H1 (cell line): Measurements from ENCODE around the gene RTN4IP1. TPM values are rescaled to one million over a fixed set of nuclear protein-coding genes. Genes with fewer than 3 reads are reported as not detected.
A peak's percentile ranks its signal among the peaks of the same experiment; 100 is the strongest.

ENCODE experiments used
- CTCF ChIA-PET: fragments of 300-600 bp; sonication (Branson Sonifier 250); formaldehyde crosslinking; loops from one replicate; lab custom pipeline; 2021; ENCODE audit not compliant: partially characterized antibody; lab: Charles Lee
- POLR2A ChIA-PET: fragments of 300-600 bp; sonication (Branson Sonifier 250); formaldehyde crosslinking; loops from one replicate; lab custom pipeline; 2021; ENCODE audit warnings: inconsistent platforms; ENCODE audit not compliant: partially characterized antibody; lab: Charles Lee
- DNase-seq, 2 experiments: peaks; one replicate each; pipeline versions ENCODE4 v3.0.0 to v3.0.0-alpha.2; 2010 to 2022; ENCODE audit warnings: low spot score in 2 of 2, low read depth in 1 of 2, mixed read lengths in 1 of 2
- FAIRE-seq: peaks from 2 replicates; lab custom pipeline; 2011; peaks lifted over from hg19 to GRCh38; lab: Jason Lieb, UNC
- H2AFZ ChIP-seq: 2 replicates; pipeline ENCODE4 v1.8.1; 2012; ENCODE audit warnings: low read length, inconsistent platforms
- H2AK5ac ChIP-seq: 2 replicates; pipeline ENCODE4 v1.6.1; 2013; ENCODE audit warnings: low read depth, low read length
- H2BK120ac ChIP-seq: replicated peaks from 2 replicates; pipeline ENCODE3; 2013; ENCODE audit warnings: low read depth, low read length, inconsistent platforms
- H2BK12ac ChIP-seq: 2 replicates; pipeline ENCODE4 v1.6.1; 2013; ENCODE audit warnings: low read depth, low read length
- H2BK15ac ChIP-seq: 2 replicates; pipeline ENCODE4 v1.6.1; 2013; ENCODE audit warnings: low read length
- H2BK20ac ChIP-seq: 2 replicates; pipeline ENCODE4 v1.6.1; 2013; ENCODE audit warnings: low read length
- H2BK5ac ChIP-seq: 2 replicates; pipeline ENCODE4 v1.6.1; 2013; ENCODE audit warnings: low read depth, low read length
- H3K14ac ChIP-seq: 2 replicates; pipeline ENCODE4 v1.6.1; 2013; ENCODE audit warnings: inconsistent platforms; ENCODE audit not compliant: insufficient read length
- H3K18ac ChIP-seq: 2 replicates; pipeline ENCODE4 v1.6.1; 2013; ENCODE audit warnings: low read length; ENCODE audit errors: extremely low read depth
- H3K23ac ChIP-seq: 2 replicates; pipeline ENCODE4 v1.6.1; 2013; ENCODE audit warnings: inconsistent platforms; ENCODE audit not compliant: insufficient read length
- H3K23me2 ChIP-seq: 2 replicates; pipeline ENCODE4 v1.6.1; 2013; ENCODE audit warnings: low read depth, low read length
- H3K27ac ChIP-seq: 2 replicates; pipeline ENCODE4 v1.6.1; 2011; ENCODE audit warnings: low read depth, low read length, inconsistent platforms
- H3K27me3 ChIP-seq, 4 experiments: replicated peaks in 1 of 4; 1 replicate in 1 of 4; 2 replicates in 3 of 4; pipeline versions ENCODE4 v1.6.1 to v1.8.1; 2011 to 2013; ENCODE audit warnings: low read length in 3 of 4, mild to moderate bottlenecking in 3 of 4, inconsistent platforms in 2 of 4, mixed read lengths in 2 of 4, moderate library complexity in 1 of 4; ENCODE audit not compliant: control insufficient read depth in 3 of 4, insufficient read depth in 3 of 4; ENCODE audit errors: extremely low read depth in 1 of 4
- H3K36me3 ChIP-seq, 4 experiments: 2 replicates each; pipeline versions ENCODE4 v1.6.1 to v1.8.1; 2011 to 2013; ENCODE audit warnings: mild to moderate bottlenecking in 4 of 4, low read length in 3 of 4, moderate library complexity in 2 of 4, control low read depth in 1 of 4, inconsistent platforms in 1 of 4; ENCODE audit not compliant: insufficient read depth in 4 of 4, control insufficient read depth in 2 of 4
- H3K4ac ChIP-seq: replicated peaks from 2 replicates; pipeline ENCODE3; 2013; ENCODE audit warnings: low read length, low read depth, mixed read lengths, inconsistent platforms; ENCODE audit not compliant: insufficient read length
- H3K4me1 ChIP-seq, 4 experiments: replicated peaks in 1 of 4; 1 replicate in 1 of 4; 2 replicates in 3 of 4; pipeline versions ENCODE4 v1.6.1 to v1.8.1; 2011 to 2013; ENCODE audit warnings: low read length in 3 of 4, inconsistent platforms in 2 of 4, mixed read lengths in 1 of 4; ENCODE audit not compliant: insufficient read depth in 4 of 4, control insufficient read depth in 3 of 4
- H3K4me2 ChIP-seq, 2 experiments: 2 replicates each; pipeline versions ENCODE4 v1.6.1 to v1.8.1; 2011 to 2013; ENCODE audit warnings: low read depth in 2 of 2, low read length in 2 of 2, control low read depth in 1 of 2, inconsistent platforms in 1 of 2, mild to moderate bottlenecking in 1 of 2; ENCODE audit not compliant: insufficient read depth in 1 of 2
- H3K4me3 ChIP-seq, 4 experiments: fragments of 200-600, 300-600 bp in 1 of 4; sonication (generic), shearing (Covaris generic), sonication (Bioruptor Twin) in 1 of 4; 2 replicates each; pipeline versions ENCODE4 v1.5.1 to v1.8.1; 2011 to 2016; ENCODE audit warnings: low read length in 4 of 4, low read depth in 3 of 4, control low read depth in 2 of 4, inconsistent platforms in 2 of 4, mild to moderate bottlenecking in 2 of 4, mixed read lengths in 1 of 4, moderate library complexity in 1 of 4; ENCODE audit not compliant: insufficient read depth in 2 of 4; ENCODE audit errors: extremely low read depth in 1 of 4
- H3K56ac ChIP-seq: replicated peaks from 2 replicates; pipeline ENCODE3; 2013; ENCODE audit warnings: low read depth, mild to moderate bottlenecking, mixed read lengths, low read length, inconsistent platforms; ENCODE audit not compliant: insufficient read length
- H3K79me1 ChIP-seq: 2 replicates; pipeline ENCODE4 v1.6.1; 2013; ENCODE audit warnings: low read depth, low read length, control low read depth
- H3K79me2 ChIP-seq, 2 experiments: 2 replicates each; pipeline versions ENCODE4 v1.6.1 to v1.8.1; 2012 to 2013; ENCODE audit warnings: low read length in 2 of 2, mild to moderate bottlenecking in 2 of 2, inconsistent platforms in 1 of 2; ENCODE audit not compliant: insufficient read depth in 2 of 2, control insufficient read depth in 1 of 2
- H3K9ac ChIP-seq, 4 experiments: replicated peaks in 1 of 4; 1 replicate in 1 of 4; 2 replicates in 3 of 4; pipeline versions ENCODE4 v1.6.1 to v1.8.1; 2011 to 2013; ENCODE audit warnings: low read depth in 3 of 4, low read length in 3 of 4, control low read depth in 2 of 4, mild to moderate bottlenecking in 2 of 4, moderate library complexity in 2 of 4, inconsistent platforms in 1 of 4; ENCODE audit errors: extremely low read depth in 1 of 4
- H3K9me3 ChIP-seq, 2 experiments: 2 replicates each; pipeline versions ENCODE4 v1.6.1 to v1.8.1; 2012 to 2013; ENCODE audit warnings: mild to moderate bottlenecking in 2 of 2, moderate library complexity in 2 of 2, control low read depth in 1 of 2, inconsistent platforms in 1 of 2, low read depth in 1 of 2, low read length in 1 of 2, mixed read lengths in 1 of 2; ENCODE audit not compliant: insufficient read depth in 2 of 2
- H4K20me1 ChIP-seq, 2 experiments: replicated peaks in 1 of 2; 2 replicates each; pipeline versions ENCODE3 to v1.8.1; 2011 to 2013; ENCODE audit warnings: inconsistent platforms in 2 of 2, low read length in 2 of 2, mild to moderate bottlenecking in 1 of 2; ENCODE audit not compliant: insufficient read depth in 2 of 2, control insufficient read depth in 1 of 2
- H4K5ac ChIP-seq: 2 replicates; pipeline ENCODE4 v1.6.1; 2013; ENCODE audit warnings: low read length, low read depth, mixed read lengths, inconsistent platforms; ENCODE audit not compliant: insufficient read length
- H4K8ac ChIP-seq: 2 replicates; pipeline ENCODE4 v1.8.0; 2013; ENCODE audit warnings: mild to moderate bottlenecking, moderate library complexity, low read length, inconsistent platforms; ENCODE audit not compliant: insufficient read depth; ENCODE audit errors: extremely low read depth
- H4K91ac ChIP-seq: replicated peaks from 2 replicates; pipeline ENCODE3; 2013; ENCODE audit warnings: low read length, mixed read lengths, inconsistent platforms; ENCODE audit not compliant: insufficient read length
- BRCA1 ChIP-seq: IDR thresholded peaks from 2 replicates; pipeline ENCODE4 v1.6.1; 2012; ENCODE audit warnings: low read depth, low read length, improper control_type of control experiment
- EP300 ChIP-seq, 2 experiments: IDR thresholded peaks; 1 replicate in 1 of 2; 2 replicates in 1 of 2; pipeline ENCODE4 v1.6.1; 2011 to 2012; ENCODE audit warnings: low read depth in 2 of 2, low read length in 2 of 2, mild to moderate bottlenecking in 2 of 2, borderline replicate concordance in 1 of 2, inconsistent platforms in 1 of 2, moderate library complexity in 1 of 2
- JUND ChIP-seq: IDR thresholded peaks from 2 replicates; pipeline ENCODE4 v1.6.1; 2011; ENCODE audit warnings: mild to moderate bottlenecking, improper control_type of control experiment, low read length
- SAP30 ChIP-seq: fragments of 300-600 bp; sonication (generic); IDR thresholded peaks from 2 replicates; pipeline ENCODE4 v1.7.1; 2012; ENCODE audit warnings: low read length, moderate library complexity, mild to moderate bottlenecking, inconsistent platforms; ENCODE audit not compliant: insufficient read depth, insufficient replicate concordance
- WGBS, 2 experiments: shearing (Covaris generic) in 1 of 2; methylation state at CpG; one replicate each; pipeline versions ENCODE4 v1.1.6 to v1.1.7; 2013 to 2015; ENCODE audit warnings: low lambda C conversion rate in 2 of 2, mixed read lengths in 2 of 2, inconsistent platforms in 1 of 2, low coverage in 1 of 2, missing lambda C conversion rate in 1 of 2; ENCODE audit not compliant: insufficient replicate concordance in 2 of 2, insufficient coverage in 1 of 2, insufficient read length in 1 of 2; ENCODE audit errors: extremely low coverage in 1 of 2, missing lambda C conversion rate in 1 of 2; 5-methylcytosine and 5-hydroxymethylcytosine counted together
- polyA plus RNA-seq, 7 experiments: library from polyadenylated mRNA; depleted of rRNA in 3 of 7; stranded (reverse) in 5 of 7; unstranded in 2 of 7; fragments of >200 nt in 5 of 7; fragments of 200-250 nt in 2 of 7; gene quantifications; 1 replicate in 5 of 7; 2 replicates in 1 of 7; 4 replicates in 1 of 7; pipeline versions ENCODE4 v1.2.1 to v1.2.3, GENCODE V29; 2011 to 2013; ENCODE audit warnings: missing spikeins in 2 of 7, mixed read lengths in 2 of 7
- total RNA-seq: library from RNA; stranded (reverse); fragmentation: NEBNext Ultra II Directional; extraction: Animal tissue kit (Norgen Biotek cat#: 25700); gene quantifications from 2 replicates; pipeline ENCODE4 v1.2.1, GENCODE V29; 2021

RTN4IP1 gene
- total and polyA plus RNA-seq, 2 of the 8 experiments (the other 6 are each of a cell fraction or from before 2014, with no cell fraction given): 14.6 to 19.5 TPM

- no peaks in the 10 kb centered on the region for H3K9me3 ChIP-seq
- no peak overlapping the region for H2BK15ac ChIP-seq
- H3K18ac ChIP-seq: no peak overlapping the region
- ChIA-PET CTCF (interaction anchor here (0.6 to 1.0 kb wide), 3 partner anchors 12 to 239 kb away, joined by 3 to 4 read pairs (median 3); no protein-coding TSS in a partner anchor), POLR2A (no interaction called here)
- H4K91ac ChIP-seq: no peak overlapping the region
- TF ChIP-seq EP300 (IDR thresholded peaks at IDR 0.05; ENCODE audit: borderline replicate concordance in 1 of 2, low read depth in 2 of 2, low read length in 2 of 2) (no peak), SAP30 (no peak), JUND (peak; percentile 70), BRCA1 (no peak)
- no peaks in the 10 kb centered on the region for H3K27me3 ChIP-seq
- peaks cover 0 to 4% (median 3%) of the 10 kb centered on the region in 4 experiments; a peak in 3 of 7 replicates for H3K4me1 ChIP-seq
- H3K79me2 ChIP-seq: no peaks in the 10 kb centered on the region
- H4K20me1 ChIP-seq: no peaks in the 10 kb centered on the region
- H3K23ac ChIP-seq: no peak overlapping the region
- no peak overlapping the region for H3K14ac ChIP-seq
- no peak overlapping the region for H2AK5ac ChIP-seq
- H3K56ac ChIP-seq: no peak overlapping the region
- DNase-seq (peak in 1 of 2 experiments; percentile 5), FAIRE-seq (no peak)
- no peak overlapping the region for H4K5ac ChIP-seq
- no peaks in the 10 kb centered on the region for H3K23me2 ChIP-seq
- H4K8ac ChIP-seq: no peak overlapping the region
- H3K36me3 ChIP-seq: no peaks in the 10 kb centered on the region
- no peak overlapping the region for H3K4ac ChIP-seq
- H2BK20ac ChIP-seq: no peak overlapping the region
- no peaks in the 10 kb centered on the region for H3K79me1 ChIP-seq
- no peak overlapping the region for H3K9ac ChIP-seq
- H3K4me3 ChIP-seq: no peak overlapping the region
- no peak overlapping the region; a peak in 1 of 4 replicates for H3K4me2 ChIP-seq
- H2AFZ ChIP-seq: no peak overlapping the region
- H2BK120ac ChIP-seq: no peak overlapping the region
- no peak overlapping the region for H2BK12ac ChIP-seq
- WGBS, 2 experiments: 61% methylated on average over 6 of the region's 6 CpGs; no CpG with 5 or more reads in 1 of the 2 experiments
- H2BK5ac ChIP-seq: no peak overlapping the region
- H3K27ac ChIP-seq: no peak overlapping the region
Measured at GRCh38 chr6:106547601-106548453, 81.5 kb downstream of the RTN4IP1 start.
